Duodenal mucosa (tissue), 2 donors: Measurements from ENCODE around the gene ABHD16B.

Experiments used
- H3K27ac ChIP-seq: one replicate; pipeline ENCODE4 v1.7.0; 2013; ENCODE audit warnings: low read depth, low read length
- H3K27me3 ChIP-seq, 2 donors: one replicate each; pipeline ENCODE4 v1.7.0; 2013; ENCODE audit warnings: low read length in 2 of 2, control low read depth in 1 of 2; ENCODE audit not compliant: insufficient read depth in 2 of 2, control insufficient read depth in 1 of 2
- H3K36me3 ChIP-seq, 2 donors: one replicate each; pipeline ENCODE4 v1.7.0; 2013; ENCODE audit warnings: low read length in 2 of 2, control low read depth in 1 of 2; ENCODE audit not compliant: insufficient read depth in 2 of 2, control insufficient read depth in 1 of 2
- H3K4me1 ChIP-seq, 2 donors: one replicate each; pipeline ENCODE4 v1.7.0; 2013; ENCODE audit warnings: low read length in 2 of 2, control low read depth in 1 of 2; ENCODE audit not compliant: insufficient read depth in 2 of 2, control insufficient read depth in 1 of 2
- H3K4me3 ChIP-seq, 2 donors: one replicate each; pipeline ENCODE4 v1.7.0; 2013; ENCODE audit warnings: low read length in 2 of 2, low read depth in 1 of 2
- H3K9ac ChIP-seq, 2 donors: one replicate each; pipeline ENCODE4 v1.7.0; 2013; ENCODE audit warnings: low read length in 2 of 2, low read depth in 1 of 2
- H3K9me3 ChIP-seq, 2 donors: one replicate each; pipeline ENCODE4 v1.7.0; 2013; ENCODE audit warnings: low read length in 2 of 2, control low read depth in 1 of 2; ENCODE audit not compliant: control insufficient read depth in 1 of 2

The ABHD16B gene

GRCh38 chr20:63828124-63828523 lies 33.2 kb upstream of the ABHD16B start:
- no peak overlapping the region for H3K27ac ChIP-seq

GRCh38 chr20:63828545-63828944 lies 32.8 kb upstream of the ABHD16B start:
- H3K9me3 ChIP-seq: no peaks in the 10 kb centered on the region
- H3K4me3 ChIP-seq: no peak overlapping the region
- no peak overlapping the region for H3K9ac ChIP-seq
- H3K27ac ChIP-seq: no peak overlapping the region
- peaks cover 5 to 12% of the 10 kb centered on the region in 2 donors for H3K4me1 ChIP-seq
- H3K36me3 ChIP-seq: no peaks in the 10 kb centered on the region
- H3K27me3 ChIP-seq: peaks cover 31 to 32% of the 10 kb centered on the region in 2 donors

More at GRCh38 chr20:63828124-63828523, 33.2 kb upstream of the ABHD16B start:
- Histone ChIP-seq H3K27me3 (peaks cover 31% of the 10 kb centered on the region in 2 donors), H3K36me3 (no peaks in the 10 kb centered on the region), H3K9me3 (no peaks in the 10 kb centered on the region), H3K9ac (no peak overlapping the region), H3K4me1 (peaks cover 5 to 12% of the 10 kb centered on the region in 2 donors), H3K4me3 (no peak overlapping the region)

- Histone ChIP-seq H3K27ac (no peak overlapping the region), H3K27me3 (peaks cover 31 to 36% of the 10 kb centered on the region in 2 donors), H3K9me3 (no peaks in the 10 kb centered on the region), H3K4me3 (peak overlapping the region; percentile 53 to 68), H3K4me1 (peaks cover 5 to 14% of the 10 kb centered on the region in 2 donors), H3K36me3 (no peaks in the 10 kb centered on the region), H3K9ac (no peak overlapping the region)
Measured at GRCh38 chr20:63828951-63829350, 32.3 kb upstream of the ABHD16B start.

GRCh38 chr20:63829603-63829944 lies 31.7 kb upstream of the ABHD16B start:
- no peak overlapping the region for H3K27ac ChIP-seq
- peaks cover 31 to 41% of the 10 kb centered on the region in 2 donors for H3K27me3 ChIP-seq
- H3K4me1 ChIP-seq: peaks cover 5 to 20% of the 10 kb centered on the region in 2 donors
- H3K4me3 ChIP-seq: peak overlapping the region; percentile 53 to 68
- H3K36me3 ChIP-seq: no peaks in the 10 kb centered on the region
- H3K9me3 ChIP-seq: no peaks in the 10 kb centered on the region
- peak overlapping the region in 1 of 2 donors; percentile 17 for H3K9ac ChIP-seq

- Histone ChIP-seq H3K4me1 (peaks cover 5 to 21% of the 10 kb centered on the region in 2 donors), H3K9ac (peak overlapping the region in 1 of 2 donors; percentile 17), H3K4me3 (peak overlapping the region; percentile 53 to 68), H3K36me3 (no peaks in the 10 kb centered on the region), H3K27me3 (peaks cover 34 to 42% of the 10 kb centered on the region in 2 donors), H3K27ac (peak overlapping the region; percentile 42), H3K9me3 (no peaks in the 10 kb centered on the region)
Measured at GRCh38 chr20:63829945-63830835, 31.1 kb upstream of the ABHD16B start.

- Histone ChIP-seq H3K9ac (peak within 1 kb of the TSS in 1 of 2 donors; percentile 17), H3K27me3 (peaks cover 34 to 42% of the 10 kb centered on the region in 2 donors), H3K9me3 (no peaks in the 10 kb centered on the region), H3K36me3 (no peaks in the 10 kb centered on the region), H3K4me3 (peak within 1 kb of the TSS; percentile 53 to 68), H3K27ac (peak within 1 kb of the TSS; percentile 42), H3K4me1 (peaks cover 5 to 21% of the 10 kb centered on the region in 2 donors)
Measured at GRCh38 chr20:63830841-63831588, 30.3 kb upstream of the ABHD16B start, which contains the start of gene ZBTB46. TSS of gene ZBTB46 (minus strand) at chr20:63831264. CDS start at chr20:63790757, 40,507 bp downstream.

- Histone ChIP-seq H3K9ac (no peak overlapping the region), H3K4me1 (peaks cover 5 to 21% of the 10 kb centered on the region in 2 donors), H3K9me3 (no peaks in the 10 kb centered on the region), H3K4me3 (peak overlapping the region; percentile 15 to 40), H3K27me3 (peaks cover 34 to 42% of the 10 kb centered on the region in 2 donors), H3K36me3 (no peaks in the 10 kb centered on the region), H3K27ac (peak overlapping the region; percentile 32)
Measured at GRCh38 chr20:63831646-63831992, 29.7 kb upstream of the ABHD16B start.

- Histone ChIP-seq H3K36me3 (no peaks in the 10 kb centered on the region), H3K9me3 (no peaks in the 10 kb centered on the region), H3K4me3 (peak overlapping the region; percentile 15 to 40), H3K27me3 (peaks cover 34 to 40% of the 10 kb centered on the region in 2 donors), H3K27ac (peak overlapping the region; percentile 32), H3K9ac (no peak overlapping the region), H3K4me1 (peaks cover 5 to 21% of the 10 kb centered on the region in 2 donors)
Measured at GRCh38 chr20:63831993-63832686, 29.2 kb upstream of the ABHD16B start.

GRCh38 chr20:63833776-63834490 lies 27.4 kb upstream of the ABHD16B start:
- Histone ChIP-seq H3K9ac (no peak overlapping the region), H3K4me1 (peaks cover 5 to 21% of the 10 kb centered on the region in 2 donors), H3K4me3 (no peak overlapping the region), H3K9me3 (no peaks in the 10 kb centered on the region), H3K27me3 (peaks cover 22 to 31% of the 10 kb centered on the region in 2 donors), H3K36me3 (no peaks in the 10 kb centered on the region), H3K27ac (no peak overlapping the region)
